AG04449 (cell line): Measurements from ENCODE around the gene FHIT.

ENCODE experiments used
- CTCF ChIA-PET: fragments of 350-600 bp; formaldehyde crosslinking; extraction: SDS; loops from one replicate; lab custom pipeline; 2021; ENCODE audit warnings: antibody characterized with exemption; lab: Yijun Ruan, JAX
- POLR2A ChIA-PET: fragments of 400-600, 350-600 bp; formaldehyde crosslinking; extraction: SDS; loops from one replicate; lab custom pipeline; 2020; ENCODE audit warnings: antibody characterized with exemption, inconsistent platforms; lab: Yijun Ruan, JAX
- DNase-seq: peaks from one replicate; pipeline ENCODE4 v3.0.0-alpha.2; 2010; ENCODE audit warnings: low read depth, low spot score
- H3K4me3 ChIP-seq: 2 replicates; pipeline ENCODE4 v1.5.1; 2011; ENCODE audit warnings: low read depth, mild to moderate bottlenecking, control low read depth, low read length
- TF ChIP-seq, protein P1 (sequence below): IDR thresholded peaks from one replicate; pipeline ENCODE4 v1.5.1; 2011; ENCODE audit warnings: mild to moderate bottlenecking, moderate library complexity, low read length, control low read depth, inconsistent platforms; ENCODE audit not compliant: insufficient read depth; ENCODE audit errors: missing control alignments

Gene FHIT

GRCh38 chr3:60081381-60082095 lies 1169.7 kb downstream of the FHIT start:
- TF ChIP-seq, protein P1, sequence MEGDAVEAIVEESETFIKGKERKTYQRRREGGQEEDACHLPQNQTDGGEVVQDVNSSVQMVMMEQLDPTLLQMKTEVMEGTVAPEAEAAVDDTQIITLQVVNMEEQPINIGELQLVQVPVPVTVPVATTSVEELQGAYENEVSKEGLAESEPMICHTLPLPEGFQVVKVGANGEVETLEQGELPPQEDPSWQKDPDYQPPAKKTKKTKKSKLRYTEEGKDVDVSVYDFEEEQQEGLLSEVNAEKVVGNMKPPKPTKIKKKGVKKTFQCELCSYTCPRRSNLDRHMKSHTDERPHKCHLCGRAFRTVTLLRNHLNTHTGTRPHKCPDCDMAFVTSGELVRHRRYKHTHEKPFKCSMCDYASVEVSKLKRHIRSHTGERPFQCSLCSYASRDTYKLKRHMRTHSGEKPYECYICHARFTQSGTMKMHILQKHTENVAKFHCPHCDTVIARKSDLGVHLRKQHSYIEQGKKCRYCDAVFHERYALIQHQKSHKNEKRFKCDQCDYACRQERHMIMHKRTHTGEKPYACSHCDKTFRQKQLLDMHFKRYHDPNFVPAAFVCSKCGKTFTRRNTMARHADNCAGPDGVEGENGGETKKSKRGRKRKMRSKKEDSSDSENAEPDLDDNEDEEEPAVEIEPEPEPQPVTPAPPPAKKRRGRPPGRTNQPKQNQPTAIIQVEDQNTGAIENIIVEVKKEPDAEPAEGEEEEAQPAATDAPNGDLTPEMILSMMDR: no peak
- POLR2A ChIA-PET: no interaction called here
- CTCF ChIA-PET: no interaction called here
- no peak for DNase-seq
- no peak overlapping the region for H3K4me3 ChIP-seq

- no peak overlapping the region for H3K4me3 ChIP-seq
- DNase-seq: no peak
- TF ChIP-seq, protein P1: no peak
- POLR2A ChIA-PET: no interaction called here
- CTCF ChIA-PET: no interaction called here
Observed at GRCh38 chr3:60080648-60081047, 1170.6 kb downstream of the FHIT start.

- ChIA-PET CTCF (no interaction called here), POLR2A (no interaction called here)
- DNase-seq: no peak
- TF ChIP-seq, protein P1: no peak
- no peak overlapping the region for H3K4me3 ChIP-seq
Observed at GRCh38 chr3:60079076-60079475, 1172.2 kb downstream of the FHIT start.

DNA sequence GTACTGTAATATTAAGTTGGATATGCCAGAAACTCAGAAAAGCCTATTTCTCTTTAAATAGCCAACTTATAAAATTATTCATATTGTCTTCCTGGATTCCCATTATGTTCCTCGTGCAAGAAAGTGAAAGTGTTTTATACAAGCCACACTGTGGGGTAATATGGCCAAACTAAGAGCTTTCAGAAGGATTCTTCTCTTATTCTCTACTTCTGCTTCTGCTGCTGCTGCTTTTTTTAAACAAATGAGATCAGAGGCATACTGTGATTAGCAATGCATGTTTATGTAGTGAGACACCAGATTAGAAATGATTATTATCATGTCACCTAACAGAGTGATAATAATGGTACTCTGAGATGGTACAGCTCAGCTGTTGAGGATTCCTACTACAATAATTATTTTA lies 1174.9 kb downstream of the FHIT start:
- TF ChIP-seq, protein P1: no peak
- POLR2A ChIA-PET: no interaction called here
- DNase-seq: no peak
- CTCF ChIA-PET: no interaction called here
- H3K4me3 ChIP-seq: no peak overlapping the region

DNA sequence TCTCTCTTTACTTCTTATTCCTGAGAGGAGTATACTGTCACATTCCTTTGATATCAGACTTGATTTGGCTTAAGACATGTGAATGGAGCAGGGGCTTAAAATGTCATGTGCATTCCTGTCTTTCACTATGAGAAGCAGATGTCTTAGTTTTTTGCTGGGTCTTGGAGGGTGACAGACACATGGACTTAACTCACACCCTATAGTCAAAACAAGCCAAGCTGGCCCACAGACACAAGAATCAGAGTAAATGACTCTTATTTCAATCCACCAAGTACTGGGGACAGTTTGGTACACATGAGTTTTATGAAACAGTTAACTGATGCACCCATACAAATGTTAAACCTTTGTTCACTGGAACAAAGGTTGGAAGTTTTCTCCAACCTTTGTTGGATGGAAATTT lies 1177.3 kb downstream of the FHIT start:
- ChIA-PET POLR2A (no interaction called here), CTCF (no interaction called here)
- TF ChIP-seq, protein P1: no peak
- DNase-seq: no peak
- no peak overlapping the region for H3K4me3 ChIP-seq

- CTCF ChIA-PET: no interaction called here
- POLR2A ChIA-PET: no interaction called here
- DNase-seq: no peak
- TF ChIP-seq, protein P1: no peak
- H3K4me3 ChIP-seq: no peak overlapping the region
Observed at GRCh38 chr3:60073228-60073627, 1178.0 kb downstream of the FHIT start.
